Middle frontal gyrus (tissue), 1 donor: ENCODE results near the gene OXT.
"Not testable (repeated sequence)": the region's sequence is repeated elsewhere in the genome, so short reads cannot be mapped to it uniquely, and the experiment has no call there.

Experiments
- DNase-seq: peaks from one replicate; pipeline ENCODE4 v3.0.0-alpha.2; 2015; ENCODE audit warnings: low spot score; ENCODE audit errors: extremely low spot score

Gene OXT

GRCh38 chr20:3047486-3048419 lies 23.7 kb upstream of the OXT start:
- DNase-seq: no peak

- DNase-seq: no peak
Measured at GRCh38 chr20:3051385-3052019, 19.9 kb upstream of the OXT start.

GRCh38 chr20:3059489-3059888 lies 11.9 kb upstream of the OXT start:
- DNase-seq: no peak

GRCh38 chr20:3064119-3064518 lies 7.3 kb upstream of the OXT start:
- not testable (repeated sequence) for DNase-seq

- DNase-seq: no peak
Measured at GRCh38 chr20:3067139-3068014, 4.0 kb upstream of the OXT start.

- DNase-seq: no peak
Measured at GRCh38 chr20:3068075-3068474, 3.3 kb upstream of the OXT start.

GRCh38 chr20:3068986-3069900 lies 2.2 kb upstream of the OXT start:
- no peak for DNase-seq

GRCh38 chr20:3070725-3071124 lies 695 bp upstream of the OXT start:
- no peak for DNase-seq

- DNase-seq: no peak
Measured at GRCh38 chr20:3071266-3071609, 182 bp upstream of the OXT start.

- no peak for DNase-seq
Measured at GRCh38 chr20:3072530-3073250, 1.3 kb downstream of the OXT start.

GRCh38 chr20:3073251-3073643 lies 1.8 kb downstream of the OXT start:
- not testable (repeated sequence) for DNase-seq

GRCh38 chr20:3074812-3075211 lies 3.4 kb downstream of the OXT start:
- no peak for DNase-seq

GRCh38 chr20:3075315-3075714 lies 3.9 kb downstream of the OXT start:
- DNase-seq: not testable (repeated sequence)

GRCh38 chr20:3077618-3078134 lies 6.3 kb downstream of the OXT start:
- no peak for DNase-seq

- DNase-seq: no peak
Measured at GRCh38 chr20:3080939-3081388, 9.5 kb downstream of the OXT start.

GRCh38 chr20:3081641-3082040 lies 10.2 kb downstream of the OXT start:
- DNase-seq: no peak

GRCh38 chr20:3082306-3082951 lies 11.0 kb downstream of the OXT start:
- no peak for DNase-seq

GRCh38 chr20:3082955-3083952 lies 11.8 kb downstream of the OXT start:
- DNase-seq: no peak
